ENCODE results near the gene ATP2C2. TPM values are rescaled to one million over a fixed set of nuclear protein-coding genes. Genes with fewer than 3 reads are reported as not detected.

ATP2C2 gene
- total and polyA plus RNA-seq, 9 of the 15 experiments (the other 6 are each of a cell fraction or from before 2014, with no cell fraction given), result 0.75 TPM; not detected in 8

- in situ Hi-C loops (cut with MboI) (no loop called here), intact Hi-C loops (cut with micrococcal nuclease) (no loop called here)
- no peaks in the 10 kb centered on the region for H3K9me1 ChIP-seq (ENCODE audit: control insufficient read depth, insufficient read depth, low read length)
- no peak for TF ChIP-seq BDP1 (IDR thresholded peaks at IDR 0.05; ENCODE audit: insufficient read depth, insufficient read length)
- TF ChIP-seq ZNF384 (IDR thresholded peaks at IDR 0.05; ENCODE audit: low read depth, low read length), result no peak
- DNase-seq (ENCODE audit: extremely low read depth in 1 of 4, low spot score in 3 of 4) (no peak), ATAC-seq (no peak), FAIRE-seq (no peak)
- no peak overlapping the region for H3K4me3 ChIP-seq
- no TSS peak for BruUV-seq (replicated peaks)
- no peak overlapping the region for H3K9ac ChIP-seq (ENCODE audit: insufficient read depth in 1 of 2, low read depth in 2 of 2, low read length in 2 of 2)
- 44% methylated on average over 7 of the region's 7 CpGs for WGBS (ENCODE audit: insufficient coverage, low coverage, missing lambda C conversion rate)
- no peak overlapping the region for H3K4me2 ChIP-seq (ENCODE audit: insufficient read depth, low read length)
- H3K4me1 ChIP-seq (replicated peaks in 1 of 2; ENCODE audit: control insufficient read depth in 2 of 2, insufficient read depth in 2 of 2, low read length in 2 of 2), result peaks cover 0 to 15% of the 10 kb centered on the region in 2 experiments; a peak in 2 of 5 replicates
- H3K79me2 ChIP-seq (ENCODE audit: control insufficient read depth, insufficient read depth, low read length), result no peaks in the 10 kb centered on the region
- CTCF ChIA-PET (ENCODE audit: low intra/inter-chr PET ratio), result no interaction called here
- no peaks in the 10 kb centered on the region for H3K36me3 ChIP-seq (ENCODE audit: control insufficient read depth, insufficient read depth, low read length)
- no peak overlapping the region for H3K27ac ChIP-seq (ENCODE audit: extremely low read depth, low read depth, low read length)
- peaks cover 10% of the 10 kb centered on the region; the same call in 1 of the 2 replicates for H4K20me1 ChIP-seq (replicated peaks; ENCODE audit: control insufficient read depth, insufficient read depth, low read length)
- POLR2A ChIA-PET, result interaction anchor here (0.8 to 3.1 kb wide), 2 partner anchors 10 to 27 kb away, joined by 4 to 9 read pairs; no protein-coding TSS in a partner anchor
- no peak overlapping the region for H2AFZ ChIP-seq (ENCODE audit: low read depth, low read length)
- H3K27me3 ChIP-seq (ENCODE audit: control insufficient read depth in 2 of 2, insufficient read depth in 2 of 2, low read length in 2 of 2), result peaks cover 47 to 54% of the 10 kb centered on the region in 2 experiments
- H3K9me3 ChIP-seq (replicated peaks; ENCODE audit: control insufficient read depth, insufficient read depth, low read depth, low read length), result peaks cover 4% of the 10 kb centered on the region; the same call in 1 of the 2 replicates
Observed at GRCh38 chr16:84463221-84463620, 94.9 kb downstream of the ATP2C2 start.

DNA sequence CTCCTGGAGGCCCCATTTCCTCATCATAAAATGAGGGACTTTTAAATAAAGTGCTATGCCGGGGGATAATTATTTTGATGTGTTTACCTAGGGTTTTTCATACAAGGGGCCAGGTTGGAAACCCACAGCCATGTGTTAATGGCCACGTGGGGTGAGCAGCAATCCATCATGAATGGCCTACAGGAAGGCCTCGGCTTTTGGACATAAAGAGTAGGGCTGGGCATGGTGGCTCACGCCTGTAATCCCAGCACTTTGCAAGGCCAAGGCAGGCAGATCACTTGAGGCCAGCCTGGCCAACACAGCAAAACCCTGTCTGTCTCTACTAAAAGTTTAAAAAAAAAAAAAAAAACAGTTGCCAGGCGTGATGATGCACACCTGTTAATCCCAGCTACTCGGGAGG, 95.8 kb downstream of the ATP2C2 start:
- H3K36me3 ChIP-seq (ENCODE audit: control insufficient read depth, insufficient read depth, low read length), result no peaks in the 10 kb centered on the region
- H3K4me1 ChIP-seq (replicated peaks in 1 of 2; ENCODE audit: control insufficient read depth in 2 of 2, insufficient read depth in 2 of 2, low read length in 2 of 2), result peaks cover 0 to 15% of the 10 kb centered on the region in 2 experiments; a peak in 2 of 5 replicates
- H3K4me2 ChIP-seq (ENCODE audit: insufficient read depth, low read length), result no peak overlapping the region
- DNase-seq (ENCODE audit: extremely low read depth in 1 of 4, low spot score in 3 of 4) (no peak), FAIRE-seq (no peak), ATAC-seq (no peak)
- no peak overlapping the region for H3K27ac ChIP-seq (ENCODE audit: extremely low read depth, low read depth, low read length)
- H3K9me3 ChIP-seq (replicated peaks; ENCODE audit: control insufficient read depth, insufficient read depth, low read depth, low read length), result peaks cover 4% of the 10 kb centered on the region; the same call in 1 of the 2 replicates
- peaks cover 41 to 47% of the 10 kb centered on the region in 2 experiments for H3K27me3 ChIP-seq (ENCODE audit: control insufficient read depth in 2 of 2, insufficient read depth in 2 of 2, low read length in 2 of 2)
- ChIA-PET POLR2A (interaction anchor here (0.8 to 3.1 kb wide), 2 partner anchors 11 to 27 kb away, joined by 4 to 9 read pairs; no protein-coding TSS in a partner anchor), CTCF (ENCODE audit: low intra/inter-chr PET ratio) (no interaction called here)
- no peak overlapping the region for H3K4me3 ChIP-seq
- WGBS (ENCODE audit: insufficient coverage, low coverage, missing lambda C conversion rate), result 9% methylated on average over 6 of the region's 6 CpGs
- no peak overlapping the region for H2AFZ ChIP-seq (ENCODE audit: low read depth, low read length)
- intact Hi-C loops (cut with micrococcal nuclease) (no loop called here), in situ Hi-C loops (cut with MboI) (no loop called here)
- no peak overlapping the region for H3K9ac ChIP-seq (ENCODE audit: insufficient read depth in 1 of 2, low read depth in 2 of 2, low read length in 2 of 2)
- TF ChIP-seq USF2 (CRISPR knock-in tag; IDR thresholded peaks at IDR 0.05), result 0 out of 2 replicates have a peak, but pooled peaks have one; percentile 27
- TF ChIP-seq MEIS2 (IDR thresholded peaks at IDR 0.05; ENCODE audit: partially characterized antibody), result peak; percentile 20
- no peak for TF ChIP-seq PBX2 (CRISPR knock-in tag; IDR thresholded peaks at IDR 0.05; ENCODE audit: low read depth)
- peak; percentile 67 for TF ChIP-seq PBX2 (tag; conservative IDR thresholded peaks at IDR 0.05; ENCODE audit: low read depth)
- TF ChIP-seq SIN3A (IDR thresholded peaks at IDR 0.05; ENCODE audit: borderline replicate concordance in 2 of 2, control insufficient read depth in 1 of 2, low read depth in 2 of 2, low read length in 2 of 2), result no peak
- peaks cover 10% of the 10 kb centered on the region; the same call in 1 of the 2 replicates for H4K20me1 ChIP-seq (replicated peaks; ENCODE audit: control insufficient read depth, insufficient read depth, low read length)
- H3K9me1 ChIP-seq (ENCODE audit: control insufficient read depth, insufficient read depth, low read length), result no peaks in the 10 kb centered on the region
- BruUV-seq (replicated peaks), result no TSS peak
- no peaks in the 10 kb centered on the region for H3K79me2 ChIP-seq (ENCODE audit: control insufficient read depth, insufficient read depth, low read length)

Data from K562 (cell line).